HEK293T (cell line): ENCODE measurements around the gene HMG20B.

Experiments
- BHLHE40 ChIP-seq: fragments of 450-650 bp; IDR thresholded peaks from 2 replicates; pipeline ENCODE4 v1.6.1; 2016; ENCODE audit warnings: mild to moderate bottlenecking, moderate library complexity, borderline replicate concordance
- CTBP1 ChIP-seq: fragments of 450-650 bp; IDR thresholded peaks from 2 replicates; pipeline ENCODE4 v1.6.1; 2016; ENCODE audit warnings: borderline replicate concordance
- ELF4 ChIP-seq: fragments of 450-650 bp; IDR thresholded peaks from 2 replicates; pipeline ENCODE4 v1.6.1; 2017; ENCODE audit warnings: antibody characterized with exemption
- FOXA1 ChIP-seq: fragments of 450-650 bp; IDR thresholded peaks from 2 replicates; pipeline ENCODE4 v1.6.1; 2016; ENCODE audit warnings: mild to moderate bottlenecking
- FOXM1 ChIP-seq: fragments of 450-650 bp; IDR thresholded peaks from 2 replicates; pipeline ENCODE4 v1.6.1; 2017; ENCODE audit warnings: mild to moderate bottlenecking, borderline replicate concordance
- LEF1 ChIP-seq: fragments of 450-650 bp; IDR thresholded peaks from 2 replicates; pipeline ENCODE4 v1.6.1; 2017; ENCODE audit warnings: mild to moderate bottlenecking, borderline replicate concordance
- NFRKB ChIP-seq: fragments of 450-650 bp; IDR thresholded peaks from 2 replicates; pipeline ENCODE4 v1.6.1; 2016; ENCODE audit warnings: mild to moderate bottlenecking, moderate library complexity
- PKNOX1 ChIP-seq: fragments of 450-650 bp; IDR thresholded peaks from 2 replicates; pipeline ENCODE4 v1.6.1; 2016
- SP1 ChIP-seq: fragments of 450-650 bp; IDR thresholded peaks from 2 replicates; pipeline ENCODE4 v1.6.1; 2017
- SUZ12 ChIP-seq: fragments of 450-650 bp; IDR thresholded peaks from 2 replicates; pipeline ENCODE4 v1.6.1; 2016; ENCODE audit warnings: mild to moderate bottlenecking
- ZNF384 ChIP-seq: fragments of 450-650 bp; IDR thresholded peaks from 2 replicates; pipeline ENCODE4 v1.6.1; 2016

GRCh38 chr19:3531716-3532115, 41.0 kb upstream of the HMG20B start:
- TF ChIP-seq ZNF384, result no peak
- no peak for TF ChIP-seq FOXA1
- TF ChIP-seq SUZ12, result no peak
- no peak for TF ChIP-seq PKNOX1
- no peak for TF ChIP-seq BHLHE40
- no peak for TF ChIP-seq ELF4
- TF ChIP-seq CTBP1, result no peak
- no peak for TF ChIP-seq SP1
- no peak for TF ChIP-seq NFRKB
- TF ChIP-seq LEF1, result no peak
- TF ChIP-seq FOXM1, result no peak
